Astrocyte of the hippocampus (primary cell): ENCODE measurements around the gene PRR15L.
"Not testable (repeated sequence)": the region's sequence is repeated elsewhere in the genome, so short reads cannot be mapped to it uniquely, and the experiment has no call there.

Source experiments
- DNase-seq: peaks from one replicate; pipeline ENCODE4 v3.0.0; 2011; ENCODE audit warnings: low read depth, low spot score

Gene PRR15L, protein sequence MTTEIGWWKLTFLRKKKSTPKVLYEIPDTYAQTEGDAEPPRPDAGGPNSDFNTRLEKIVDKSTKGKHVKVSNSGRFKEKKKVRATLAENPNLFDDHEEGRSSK

DNA sequence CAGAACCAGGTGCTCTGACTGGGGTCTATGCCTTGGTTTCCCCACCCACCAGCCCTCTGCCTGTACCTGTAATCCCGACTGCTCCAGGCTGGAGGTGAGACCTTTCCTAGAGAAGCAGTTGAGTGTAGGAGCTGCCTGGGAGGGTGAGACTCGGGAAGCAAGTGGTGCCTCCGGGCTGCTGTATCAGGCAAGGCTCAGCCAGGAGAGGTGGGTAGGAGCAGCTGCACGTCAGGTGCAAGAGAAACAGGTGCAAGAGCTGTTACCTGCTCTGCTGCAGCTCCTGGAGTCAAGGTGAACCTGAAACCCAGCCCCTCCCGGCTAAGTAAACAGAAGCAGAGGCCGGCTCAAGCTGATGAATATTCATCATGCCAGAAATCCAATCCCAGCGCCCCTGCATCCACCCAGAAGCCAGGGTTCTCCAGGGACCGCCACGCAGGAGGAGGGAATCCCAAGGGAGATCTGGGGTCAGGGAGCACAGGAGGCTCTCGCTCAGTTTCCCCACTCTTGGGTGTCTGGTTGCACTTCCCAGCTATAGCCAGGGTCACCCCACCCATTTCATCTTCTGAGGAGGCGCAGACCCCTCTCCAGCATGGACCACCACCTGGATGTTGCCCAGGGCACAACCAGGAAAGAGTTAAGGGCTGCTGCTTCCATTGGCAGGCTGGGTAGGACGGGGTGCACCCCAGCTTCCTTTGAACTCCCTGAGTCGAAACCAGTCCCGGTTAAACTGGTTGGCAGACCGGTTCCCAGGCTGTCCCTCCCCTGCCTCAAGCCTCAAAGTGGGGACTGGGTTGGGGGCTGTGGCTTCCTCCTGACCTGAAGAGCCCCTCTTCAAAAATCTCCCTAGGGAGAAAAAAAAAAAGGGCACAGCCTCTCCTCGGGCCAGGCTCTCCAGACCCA is at the start of gene PRR15L:
TSS of gene PRR15L (minus strand) at position 293 of the 900 bp plus-strand sequence. CDS start 4,649 bp downstream, outside the sequence.
- DNase-seq = no peak

DNA sequence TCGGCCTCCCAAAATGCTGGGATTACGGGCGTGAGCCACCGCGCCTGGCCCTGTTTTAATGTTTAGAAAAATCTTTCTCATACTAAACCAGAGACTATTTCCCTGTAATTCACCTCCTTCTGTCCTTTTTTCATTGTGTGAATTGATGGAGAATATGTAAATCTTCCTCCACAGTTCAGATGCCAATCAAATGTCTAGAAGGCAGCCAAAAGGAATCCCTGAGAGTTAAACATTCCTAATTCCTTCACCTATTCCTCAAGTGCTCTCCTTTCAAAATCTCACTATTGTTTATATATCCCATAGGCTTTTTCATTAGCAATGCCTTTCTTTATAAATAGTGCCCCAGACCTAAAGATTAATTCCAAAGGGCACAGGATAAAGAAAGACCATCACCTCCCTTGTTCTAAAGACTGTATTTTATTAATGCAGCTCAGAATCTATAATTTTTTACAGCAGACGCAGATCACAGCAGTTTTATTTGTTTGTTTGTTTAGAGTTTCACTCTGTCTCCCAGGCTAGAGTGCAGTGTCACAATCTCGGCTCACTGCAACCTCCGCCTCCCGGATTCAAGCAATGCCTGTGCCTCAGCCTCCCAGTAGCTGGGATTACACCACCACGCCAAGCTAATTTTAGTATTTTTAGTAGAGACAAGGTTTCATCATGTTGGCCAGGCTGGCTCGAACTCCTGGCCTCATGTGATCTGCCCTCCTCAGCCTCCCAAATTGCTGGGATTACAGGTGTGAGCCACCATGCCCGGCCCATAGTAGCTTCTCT is 49.4 kb upstream of the PRR15L start:
- no peak for DNase-seq

DNA sequence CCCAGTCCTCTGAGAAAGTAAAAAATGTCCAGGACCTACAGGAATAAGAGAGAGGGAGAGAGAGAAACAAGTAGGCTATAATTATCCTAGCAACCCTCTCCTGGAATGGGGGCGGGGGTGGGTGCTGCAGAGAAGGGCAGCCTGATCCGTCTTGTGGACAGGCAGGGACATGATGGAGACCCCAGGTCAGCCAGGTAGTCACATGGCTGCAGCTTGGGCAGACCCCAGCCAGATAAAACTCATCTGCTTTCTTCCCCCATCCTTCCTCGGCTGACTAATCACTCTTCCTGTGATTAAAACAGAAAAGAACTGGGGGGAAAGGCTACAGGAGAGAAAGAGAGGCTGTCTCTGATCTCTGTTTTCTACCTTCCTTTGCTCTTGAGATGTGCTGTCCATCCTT is 47.3 kb upstream of the PRR15L start:
- no peak for DNase-seq

DNA sequence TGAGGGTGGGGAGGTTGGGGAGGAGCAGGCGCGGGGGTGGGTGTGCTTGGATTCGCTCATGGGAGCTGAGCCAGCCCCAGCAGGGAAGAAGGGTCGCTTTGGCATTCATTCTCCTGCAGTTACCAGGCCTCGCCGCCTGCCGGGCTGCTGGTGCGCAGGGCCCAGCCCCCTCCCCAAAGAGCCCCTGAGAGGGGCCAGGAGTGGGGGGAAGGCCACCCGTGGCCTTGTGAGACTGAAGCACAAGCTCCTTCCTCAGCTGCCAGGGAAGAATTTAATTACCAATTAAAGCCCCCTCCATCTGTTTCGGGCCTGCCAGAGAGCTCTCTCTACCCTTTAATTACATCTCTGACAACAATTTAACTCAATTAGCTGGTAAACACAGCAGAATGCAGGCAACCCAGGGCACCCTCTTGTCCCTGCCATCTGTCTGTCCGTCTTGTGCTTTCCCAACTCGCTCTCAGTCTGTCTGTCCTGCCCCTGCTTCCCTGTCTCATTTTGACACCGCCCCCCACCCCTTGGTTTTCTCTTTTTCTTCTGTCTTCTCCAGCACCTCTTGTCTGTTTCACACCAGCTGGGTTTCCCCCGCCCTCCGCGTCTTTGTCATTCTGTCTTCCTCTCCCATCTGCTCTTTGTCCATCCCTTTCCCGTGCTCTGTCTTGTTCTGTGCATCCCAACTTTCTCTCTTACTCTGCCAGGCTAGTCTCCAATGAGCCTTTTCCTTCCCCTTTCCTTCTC is 45.9 kb upstream of the PRR15L start:
- DNase-seq = peak; percentile 70

DNA sequence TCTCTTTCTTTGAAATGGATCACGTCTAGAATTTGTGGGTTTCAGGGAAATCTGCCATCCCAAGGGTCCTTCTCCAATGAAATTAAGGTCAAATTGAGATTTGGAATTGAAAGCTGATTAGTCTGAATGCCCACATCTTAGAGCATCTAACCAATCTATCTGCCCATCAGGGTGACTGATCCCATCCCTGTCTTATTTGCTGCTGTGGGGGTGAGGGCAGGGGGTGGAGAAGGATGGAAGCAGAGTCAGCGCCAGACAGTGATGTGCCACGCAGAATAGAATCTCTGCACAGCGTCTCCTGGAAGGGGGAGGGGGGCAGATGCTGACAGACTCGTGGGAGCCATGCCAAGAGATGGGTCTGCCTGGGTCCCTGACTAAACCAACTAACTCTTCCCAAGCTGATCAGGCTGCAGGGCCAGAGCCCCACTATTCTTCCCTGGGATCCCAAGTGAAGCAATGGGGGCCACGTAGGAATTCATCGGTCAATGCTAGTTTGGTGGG is 45.3 kb upstream of the PRR15L start:
- no peak for DNase-seq

DNA sequence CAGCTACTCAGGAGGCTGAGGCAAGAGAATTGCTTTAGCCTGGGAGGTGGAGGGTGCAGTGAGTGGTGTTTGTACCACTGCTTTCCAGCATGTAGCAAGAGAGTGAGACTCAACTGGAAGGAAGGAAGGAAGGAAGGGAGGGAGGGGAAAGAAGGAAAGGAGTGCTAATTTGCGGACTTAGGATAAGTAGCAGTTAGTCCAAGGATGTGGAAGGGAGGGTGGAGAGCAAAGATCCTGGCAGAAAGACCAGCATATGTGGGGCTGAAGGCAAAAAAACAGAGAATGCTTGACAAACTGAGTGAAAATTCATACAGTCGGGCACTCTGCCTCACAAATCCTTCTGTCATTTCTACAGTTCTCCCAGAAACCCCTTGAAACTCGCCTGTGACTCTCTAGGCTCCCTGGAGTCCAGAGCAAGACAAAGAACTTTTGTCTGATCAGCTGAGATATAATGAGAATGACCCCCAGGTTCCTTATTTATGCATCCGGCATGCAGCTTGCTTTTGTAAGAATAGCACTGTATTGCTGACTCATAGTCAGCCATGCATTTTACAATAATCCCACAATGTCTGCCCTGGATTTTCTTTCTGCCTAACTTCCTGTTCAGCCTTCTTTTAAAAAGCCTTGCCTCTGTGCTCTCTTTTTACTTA is 44.7 kb upstream of the PRR15L start:
- DNase-seq = peak; percentile 89

DNA sequence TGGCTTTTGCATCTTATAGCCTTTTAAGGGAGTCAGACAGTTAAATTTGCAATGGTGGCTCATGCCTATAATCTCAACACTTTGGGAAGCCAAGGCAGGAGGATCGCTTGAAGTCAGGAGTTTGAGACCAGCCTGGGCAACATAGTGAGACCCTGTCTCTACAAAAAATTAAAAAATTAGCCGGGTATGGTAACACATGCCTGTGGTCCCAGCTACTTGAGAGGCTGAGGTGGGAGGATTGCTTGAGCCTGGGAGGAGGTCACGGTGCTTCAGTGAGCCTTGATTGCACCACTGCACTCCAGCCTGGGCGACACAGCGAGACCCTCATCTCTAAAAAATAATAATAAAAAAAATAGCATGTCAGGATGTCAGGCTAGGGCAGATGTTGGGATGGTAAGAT is 44.0 kb upstream of the PRR15L start:
- DNase-seq = not testable (repeated sequence)

DNA sequence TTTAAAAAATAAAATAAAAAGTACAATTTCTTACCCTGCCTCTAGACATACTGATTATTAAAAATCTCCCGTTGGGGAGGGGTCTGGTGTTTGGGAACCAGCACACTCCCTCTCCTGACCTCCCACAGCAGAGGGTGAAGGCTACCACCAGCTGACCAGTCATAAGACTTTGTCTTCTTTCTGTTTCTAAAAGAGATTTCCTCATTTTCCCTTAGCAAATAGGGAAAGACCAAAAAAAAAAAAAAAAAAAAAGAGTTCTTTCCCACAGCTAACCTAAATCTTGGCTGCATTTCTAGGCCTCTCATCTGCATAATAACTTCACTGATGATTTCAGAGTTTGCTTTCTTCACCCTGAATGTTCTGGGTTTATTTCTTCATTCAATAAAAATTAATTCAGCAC is 43.5 kb upstream of the PRR15L start:
- no peak for DNase-seq

DNA sequence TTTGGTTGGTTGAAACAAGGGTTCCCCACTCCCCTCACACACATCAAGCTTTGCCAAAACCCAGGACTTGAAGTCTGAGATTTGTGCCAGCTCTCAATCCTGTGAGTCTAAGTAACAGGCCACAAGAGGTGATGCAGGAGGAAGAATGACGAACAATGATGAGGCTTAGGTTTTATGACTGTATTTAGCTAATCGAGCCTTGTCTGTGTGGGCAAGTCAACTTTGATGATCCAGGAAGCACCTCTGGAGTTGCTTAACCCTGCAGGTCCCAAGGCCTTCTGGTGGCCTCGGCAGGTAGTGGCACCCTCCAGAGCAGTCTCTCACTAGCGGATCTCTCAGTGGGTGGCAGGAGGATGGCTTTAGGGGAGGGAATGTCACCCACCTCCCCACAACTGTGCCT is 41.9 kb upstream of the PRR15L start:
- DNase-seq = no peak

DNA sequence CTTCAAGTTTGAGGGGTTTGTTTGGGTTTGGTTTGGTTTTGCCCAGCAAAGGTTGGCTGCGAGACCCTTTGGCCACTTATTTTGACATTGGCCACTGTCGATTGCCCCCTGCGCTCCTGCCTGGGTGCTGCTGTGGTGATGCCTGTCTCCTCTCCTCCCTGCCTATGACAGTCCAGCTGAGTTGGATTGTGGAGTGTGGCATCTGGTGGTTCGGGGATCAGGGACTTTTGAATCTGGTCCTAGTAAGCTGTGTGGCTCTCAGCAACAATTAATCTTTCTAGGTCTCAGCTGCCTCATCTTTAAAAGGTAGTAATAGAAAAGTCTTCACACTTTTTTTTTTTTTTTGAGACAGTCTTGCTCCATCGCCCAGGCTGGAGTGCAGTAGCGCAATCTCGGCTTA is 40.4 kb upstream of the PRR15L start:
- DNase-seq = no peak

DNA sequence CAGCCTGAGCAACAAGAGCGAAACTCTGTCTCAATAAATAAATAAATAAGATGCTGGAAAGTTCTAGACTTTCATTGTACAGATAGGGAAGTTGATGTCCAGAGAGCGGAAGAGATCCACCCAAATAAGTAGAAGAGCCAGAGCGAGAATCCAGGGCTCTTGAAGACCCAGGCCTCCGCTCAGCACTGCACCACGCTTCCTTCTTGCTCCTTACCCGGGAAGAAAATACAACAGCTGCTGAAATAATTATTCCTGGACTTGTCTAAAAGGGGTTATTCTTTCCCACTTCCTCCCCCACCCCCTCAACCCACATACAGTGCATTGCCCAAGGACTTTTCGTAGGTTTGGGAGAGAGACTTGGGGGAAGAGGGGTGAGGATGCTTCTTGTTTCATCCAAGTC is 39.9 kb upstream of the PRR15L start:
- no peak for DNase-seq

DNA sequence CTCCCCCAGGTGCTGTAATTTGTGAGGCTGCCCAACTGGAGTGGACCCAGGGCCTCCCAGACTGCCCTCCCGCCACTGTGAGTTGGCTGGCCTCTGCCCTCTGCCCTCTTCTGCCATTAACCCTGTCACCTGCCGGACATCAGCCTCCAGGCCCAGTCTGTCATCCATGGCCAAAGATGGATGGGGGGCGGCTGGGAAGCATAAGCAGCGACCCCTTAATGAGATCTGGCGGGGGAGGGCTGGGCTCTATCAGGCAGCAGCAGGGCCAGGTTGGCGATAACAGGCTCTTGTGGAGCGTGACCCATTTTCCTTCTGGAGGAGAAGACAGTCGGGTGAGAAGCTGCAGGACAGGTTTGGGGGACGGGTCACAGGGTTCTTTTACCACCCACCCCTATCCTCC is 38.5 kb upstream of the PRR15L start:
- DNase-seq = no peak

DNA sequence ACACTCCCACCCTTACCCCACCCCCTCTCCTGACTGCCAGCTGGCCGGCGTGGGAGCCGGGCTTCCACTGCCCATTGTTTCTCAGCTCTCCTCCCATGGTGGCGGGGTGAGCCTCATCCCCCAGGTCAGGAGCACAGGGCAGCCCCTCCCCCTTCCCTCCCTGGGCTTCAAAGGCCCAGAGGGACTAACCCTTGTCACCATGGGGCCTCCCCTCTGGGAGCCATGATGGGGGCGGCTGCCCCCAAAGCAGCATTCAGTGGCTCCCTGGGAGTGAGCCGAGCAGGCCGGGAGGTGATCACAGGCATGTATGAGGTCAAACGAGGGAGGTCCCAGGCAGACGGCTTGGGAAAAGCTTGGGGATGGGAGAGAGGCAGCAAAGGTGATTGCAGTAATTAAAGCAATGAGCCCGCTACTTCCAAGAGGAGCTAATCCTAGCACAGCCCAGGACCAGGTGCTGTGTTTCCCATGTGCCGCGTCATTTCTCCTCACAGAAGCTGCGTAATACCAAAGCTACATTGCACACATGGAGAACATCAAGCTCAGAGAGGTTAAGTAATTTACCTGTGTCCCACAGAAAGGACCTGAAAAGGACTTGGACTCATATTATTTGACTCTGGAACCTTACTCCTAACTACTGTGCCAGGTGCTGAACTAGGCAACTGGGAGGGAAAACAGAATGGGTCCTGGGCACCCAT is 37.7 kb upstream of the PRR15L start:
- no peak for DNase-seq

DNA sequence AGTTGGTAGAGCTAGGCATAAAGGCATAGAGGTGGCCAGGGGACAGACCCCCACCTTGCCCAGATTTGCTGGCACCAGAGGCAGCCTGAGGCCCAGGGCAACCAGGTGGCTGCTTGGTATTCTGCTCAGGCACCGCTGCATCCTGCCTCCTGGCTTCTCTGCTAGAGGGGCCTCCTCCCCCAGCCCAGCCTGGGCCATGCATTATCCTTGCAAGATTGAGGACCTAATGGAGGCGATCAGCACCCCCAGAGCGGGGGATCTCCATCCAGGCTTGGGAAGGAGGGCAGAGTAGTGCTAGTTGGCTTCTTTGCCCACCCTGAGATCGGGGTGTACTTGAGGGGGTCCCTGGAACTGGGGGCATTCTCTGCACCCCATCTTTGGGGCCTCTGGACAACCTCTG is 37.0 kb upstream of the PRR15L start:
- no peak for DNase-seq

DNA sequence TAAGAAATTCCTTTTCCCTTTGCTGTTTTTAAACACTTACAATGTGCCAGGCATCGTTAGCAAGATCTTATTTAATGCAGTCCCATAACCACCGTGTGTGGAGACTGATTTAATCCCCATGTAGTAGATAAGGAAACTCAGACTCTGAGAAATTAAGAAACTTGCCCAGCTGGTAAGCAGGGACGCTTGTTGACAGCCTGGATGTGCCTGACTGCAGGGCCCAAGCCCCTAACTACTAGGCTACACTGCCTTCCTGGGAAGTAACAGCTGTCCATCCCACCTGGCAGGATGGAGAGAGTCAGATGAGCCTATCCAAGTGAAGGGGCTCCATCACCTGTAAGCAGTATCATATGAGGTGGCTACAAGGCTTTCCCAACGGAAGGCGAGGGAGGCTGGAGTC is 36.3 kb upstream of the PRR15L start:
- DNase-seq = no peak

DNA sequence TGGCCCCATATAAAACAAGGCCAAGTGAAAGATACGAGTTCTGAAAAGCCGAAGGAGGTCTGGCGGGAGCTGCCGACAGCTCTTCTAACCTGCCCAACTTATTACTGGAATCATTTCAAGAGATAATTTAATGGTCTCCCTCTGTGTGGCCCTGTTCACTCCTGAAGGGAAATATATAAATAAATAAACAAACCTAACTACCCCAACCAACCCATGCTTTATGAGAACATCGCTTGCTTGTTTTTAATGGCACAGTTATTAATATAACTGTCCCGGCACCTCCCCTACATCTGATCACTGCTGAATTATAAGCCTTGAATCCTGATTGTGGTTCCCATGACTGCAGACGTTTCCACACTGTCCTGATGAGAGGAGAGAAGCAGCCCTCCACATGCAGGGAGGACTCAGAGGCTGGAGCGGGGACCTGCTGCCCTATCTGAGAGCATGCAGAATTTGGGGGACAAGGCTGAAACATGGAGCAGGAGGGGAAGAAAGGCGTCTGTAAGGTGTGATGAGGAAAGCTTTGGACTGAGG is 35.4 kb upstream of the PRR15L start:
- no peak for DNase-seq

DNA sequence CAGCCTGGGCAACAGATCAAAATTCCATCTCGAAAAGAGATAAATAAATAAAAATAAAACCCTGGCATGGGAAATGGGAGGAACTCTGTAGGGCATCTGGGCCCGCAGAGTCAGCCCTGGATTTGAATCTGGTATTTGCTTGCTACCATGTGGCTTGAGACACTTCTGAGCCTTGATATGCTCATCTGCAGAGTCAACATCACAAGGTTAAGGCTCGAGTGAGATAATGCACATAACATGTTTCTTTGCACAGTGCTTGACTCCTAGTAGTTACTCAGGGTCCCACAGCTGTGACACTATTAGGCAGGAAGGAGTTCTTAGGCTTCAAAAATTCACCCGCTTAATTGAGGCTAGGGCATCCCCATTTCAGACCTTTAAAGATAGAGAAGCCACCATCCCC is 34.5 kb upstream of the PRR15L start:
- no peak for DNase-seq

DNA sequence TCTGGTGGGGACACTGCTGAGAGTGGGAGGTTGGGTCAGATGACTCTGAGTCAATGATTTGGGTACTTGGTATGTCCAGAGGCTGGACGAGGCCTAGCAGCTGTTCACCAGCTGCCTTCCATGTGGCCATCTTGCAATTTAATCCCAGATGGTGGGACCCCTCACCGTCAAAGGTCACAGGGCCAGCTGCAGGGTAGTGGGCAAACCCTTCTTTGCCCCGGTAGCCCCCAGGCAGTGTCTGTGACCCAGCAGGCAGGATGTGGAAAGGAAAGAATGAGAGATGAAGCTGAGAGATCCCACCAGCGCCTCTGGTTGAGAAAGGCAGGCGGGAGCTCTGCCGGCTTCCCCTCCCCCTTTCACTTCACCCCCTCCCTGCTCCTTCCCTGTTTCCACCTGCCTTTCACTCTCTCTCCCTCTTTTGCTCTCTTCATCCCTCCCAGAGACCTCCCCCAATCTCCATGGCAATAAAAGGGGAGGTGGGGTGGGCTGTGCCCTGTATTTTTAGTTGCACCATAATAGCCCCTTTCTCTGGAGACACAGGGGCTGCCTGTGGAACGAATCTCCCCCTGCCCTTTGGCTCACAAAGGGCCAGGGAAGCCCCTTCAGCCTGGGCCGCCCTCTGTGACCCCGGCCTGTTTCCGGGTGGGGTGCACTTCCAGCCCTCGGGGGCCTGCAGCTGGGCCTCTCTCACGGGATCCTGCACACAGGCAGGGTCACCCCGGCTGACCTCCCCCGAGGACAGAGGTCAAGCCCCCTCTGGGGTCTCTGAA is 33.5 kb upstream of the PRR15L start:
- no peak for DNase-seq

DNA sequence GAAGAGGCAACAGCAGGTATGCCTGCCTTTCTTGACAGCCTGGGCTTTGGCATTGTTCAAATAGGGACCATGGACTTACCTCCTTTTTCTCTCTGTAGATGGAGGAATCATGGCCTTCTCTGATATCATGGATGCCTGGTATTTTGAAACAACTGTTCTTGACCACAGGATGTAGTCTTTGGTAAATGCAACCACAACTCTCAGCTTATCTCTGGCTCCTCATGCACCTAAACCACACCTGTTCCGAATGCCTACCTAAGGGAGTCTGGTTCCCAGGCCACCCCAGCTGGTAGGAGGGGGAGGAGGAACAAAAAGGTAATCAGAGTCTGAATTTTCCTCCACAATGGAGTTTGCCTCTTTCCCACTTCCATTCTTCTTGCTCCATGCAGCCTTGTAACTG is 32.0 kb upstream of the PRR15L start:
- DNase-seq = no peak

DNA sequence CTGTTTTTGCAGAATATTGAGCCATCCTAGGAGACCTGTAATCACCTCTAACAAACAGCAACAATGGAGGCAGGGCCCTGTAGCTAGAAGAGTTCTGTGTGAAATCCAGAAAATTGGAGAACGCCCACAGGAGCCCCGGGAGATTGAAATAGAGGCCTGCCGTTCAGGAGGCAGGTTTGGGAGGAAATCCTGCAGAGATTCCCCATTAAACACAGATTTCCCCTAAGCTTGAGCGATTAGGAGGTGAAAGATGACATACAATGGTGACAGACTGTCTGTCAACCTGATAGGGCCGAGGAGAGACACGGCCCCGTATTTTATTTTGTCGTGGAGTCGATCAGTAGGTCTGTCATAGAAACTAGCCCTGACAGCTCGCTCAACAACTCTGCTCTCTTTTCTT is 31.5 kb upstream of the PRR15L start:
- DNase-seq = no peak
